Lower leg skin (tissue), 4 donors: ENCODE data around the gene ZBTB17. TPM values are rescaled to one million over a fixed set of nuclear protein-coding genes. Genes with fewer than 3 reads are reported as not detected.

Experiments used
- DNase-seq, 2 donors: peaks; one replicate each; pipeline ENCODE4 v3.0.0-alpha.2; 2019; ENCODE audit warnings: low spot score in 2 of 2
- H3K4me3 ChIP-seq: fragments of 200-600 bp; sonication (generic); 2 replicates; pipeline ENCODE4 v1.5.1; 2017; ENCODE audit warnings: mild to moderate bottlenecking, low read depth; ENCODE audit not compliant: poor library complexity, severe bottlenecking
- POLR2A ChIP-seq, 2 donors: fragments of 450-650 bp; IDR thresholded peaks; one replicate each; pipeline ENCODE4 v1.6.1; 2016 to 2017; ENCODE audit warnings: antibody characterized with exemption in 2 of 2, mild to moderate bottlenecking in 1 of 2, moderate library complexity in 1 of 2
- WGBS, 2 donors: methylation state at CpG; one replicate each; pipeline ENCODE4 v1.1.5; 2018; 5-methylcytosine and 5-hydroxymethylcytosine counted together
- intact Hi-C: fragments of 100-400 bp; cut with DNase I; formaldehyde crosslinking; loops from one replicate; pipeline ENCODE4 v1.15.0; 2023; ENCODE audit warnings: low total_unique reads
- total RNA-seq, 4 donors: library from RNA; depleted of rRNA; stranded (reverse); fragments of >200 nt; gene quantifications; one replicate each; pipeline ENCODE4 v1.1.0, GENCODE V29; 2016
- TF ChIP-seq, protein P1 (sequence below), 3 donors: fragments of 450-650 bp; IDR thresholded peaks; one replicate each; pipeline ENCODE4 v1.5.1; 2016; ENCODE audit warnings: antibody characterized with exemption in 3 of 3, mild to moderate bottlenecking in 3 of 3, moderate library complexity in 2 of 3

Gene ZBTB17
- total RNA-seq, 4 donors from 2014 or later: 25.9 to 42.4 (median 29.3) TPM

GRCh38 chr1:16019644-16020277 lies 43.9 kb upstream of the ZBTB17 start:
- intact Hi-C loops: no loop called here
- 68 to 72% methylated on average over 9 of the region's 9 CpGs for whole genome bisulfite sequencing, 2 donors
- H3K4me3 ChIP-seq: no peak overlapping the region
- DNase-seq: no peak
- TF ChIP-seq POLR2A (IDR thresholded peaks at IDR 0.05): no peak
- TF ChIP-seq, protein P1, sequence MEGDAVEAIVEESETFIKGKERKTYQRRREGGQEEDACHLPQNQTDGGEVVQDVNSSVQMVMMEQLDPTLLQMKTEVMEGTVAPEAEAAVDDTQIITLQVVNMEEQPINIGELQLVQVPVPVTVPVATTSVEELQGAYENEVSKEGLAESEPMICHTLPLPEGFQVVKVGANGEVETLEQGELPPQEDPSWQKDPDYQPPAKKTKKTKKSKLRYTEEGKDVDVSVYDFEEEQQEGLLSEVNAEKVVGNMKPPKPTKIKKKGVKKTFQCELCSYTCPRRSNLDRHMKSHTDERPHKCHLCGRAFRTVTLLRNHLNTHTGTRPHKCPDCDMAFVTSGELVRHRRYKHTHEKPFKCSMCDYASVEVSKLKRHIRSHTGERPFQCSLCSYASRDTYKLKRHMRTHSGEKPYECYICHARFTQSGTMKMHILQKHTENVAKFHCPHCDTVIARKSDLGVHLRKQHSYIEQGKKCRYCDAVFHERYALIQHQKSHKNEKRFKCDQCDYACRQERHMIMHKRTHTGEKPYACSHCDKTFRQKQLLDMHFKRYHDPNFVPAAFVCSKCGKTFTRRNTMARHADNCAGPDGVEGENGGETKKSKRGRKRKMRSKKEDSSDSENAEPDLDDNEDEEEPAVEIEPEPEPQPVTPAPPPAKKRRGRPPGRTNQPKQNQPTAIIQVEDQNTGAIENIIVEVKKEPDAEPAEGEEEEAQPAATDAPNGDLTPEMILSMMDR (IDR thresholded peaks at IDR 0.05): no peak

DNA sequence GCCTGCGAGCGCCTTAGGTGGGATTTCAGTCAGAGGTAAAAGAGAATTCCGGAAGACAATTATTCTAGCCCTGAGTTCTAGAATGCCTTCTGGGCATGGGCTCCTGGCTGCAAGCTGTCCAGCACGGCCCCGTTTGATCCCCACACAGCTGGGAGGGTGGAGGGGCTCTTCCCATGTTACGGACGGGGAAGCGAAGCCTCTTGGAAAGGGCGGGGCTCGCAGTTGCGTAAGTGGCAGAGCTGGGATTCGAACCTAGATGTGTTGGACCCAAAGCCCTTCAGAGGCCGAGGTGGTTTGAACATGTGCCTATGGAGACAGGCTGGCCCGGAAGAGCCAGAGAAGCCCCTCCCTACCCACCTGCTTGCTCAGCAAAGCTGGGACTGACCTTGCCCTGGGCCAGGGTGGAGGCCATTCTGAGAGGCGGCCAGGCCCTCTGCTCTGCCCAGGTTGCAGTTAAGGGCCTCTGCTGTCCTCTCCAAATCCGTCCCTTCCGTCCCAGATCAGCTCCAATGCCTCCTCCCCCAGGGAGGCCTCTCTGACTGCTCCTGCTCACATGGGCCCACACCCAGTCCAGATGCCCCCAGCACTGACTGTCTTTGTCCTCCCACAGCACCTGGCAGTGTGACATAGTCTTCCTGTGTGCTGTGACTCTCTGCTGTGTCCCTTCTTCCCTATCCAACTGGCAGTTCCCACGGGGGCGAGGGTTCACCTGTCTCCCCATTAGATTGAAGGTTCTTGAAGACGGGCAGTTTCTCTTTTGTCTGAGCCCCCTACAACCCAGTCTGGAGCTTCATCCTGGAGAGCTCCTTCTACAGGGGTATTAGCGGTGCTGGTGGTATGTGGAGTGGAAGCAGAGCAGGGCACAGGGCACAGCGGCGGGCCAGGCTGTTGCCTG lies 43.1 kb upstream of the ZBTB17 start:
- DNase-seq: no peak
- TF ChIP-seq, protein P1 (IDR thresholded peaks at IDR 0.05): no peak
- TF ChIP-seq POLR2A (IDR thresholded peaks at IDR 0.05): no peak
- intact Hi-C loops: no loop called here
- 73 to 81% methylated on average over 23 of the region's 23 CpGs for WGBS, 2 donors
- H3K4me3 ChIP-seq: no peak overlapping the region

DNA sequence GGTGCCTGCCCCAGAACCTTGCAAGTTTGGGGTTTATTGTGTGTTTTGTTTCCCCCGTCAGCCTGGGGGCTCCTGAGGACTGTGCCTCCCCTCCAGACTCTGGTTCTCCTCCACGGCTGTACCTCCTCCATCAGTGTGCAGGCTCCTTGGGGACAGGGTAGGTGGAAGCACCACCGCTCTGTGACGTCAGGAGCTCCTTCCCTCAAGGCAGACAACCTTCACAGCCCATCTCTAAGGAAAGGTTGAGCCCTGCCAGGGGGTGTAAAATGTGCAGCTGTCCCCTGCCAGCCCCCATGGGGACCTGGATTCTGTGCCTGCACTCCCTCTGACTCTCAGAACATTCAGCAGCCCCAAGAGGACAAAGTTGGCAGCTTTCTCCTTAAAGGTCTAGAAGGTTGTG lies 42.4 kb upstream of the ZBTB17 start:
- H3K4me3 ChIP-seq: no peak overlapping the region
- no peak for DNase-seq
- intact Hi-C loops: no loop called here
- TF ChIP-seq POLR2A (IDR thresholded peaks at IDR 0.05): no peak
- TF ChIP-seq, protein P1 (IDR thresholded peaks at IDR 0.05): no peak
- 44 to 55% methylated on average over 4 of the region's 4 CpGs for WGBS, 2 donors

GRCh38 chr1:16017461-16018303 lies 41.8 kb upstream of the ZBTB17 start, which contains the start of gene HSPB7:
Gene HSPB7 (minus strand): TSS chr1:16018043. CDS start chr1:16017963, 80 bp downstream.
- peak in 1 of 2 donors; percentile 92 for DNase-seq
- no peak within 1 kb of the TSS for H3K4me3 ChIP-seq
- intact Hi-C loops: no loop called here
- WGBS, 2 donors: 20 to 46% methylated on average over 25 to 28 of the region's 37 CpGs
- TF ChIP-seq, protein P1 (IDR thresholded peaks at IDR 0.05): no peak
- TF ChIP-seq POLR2A (IDR thresholded peaks at IDR 0.05): no peak

DNA sequence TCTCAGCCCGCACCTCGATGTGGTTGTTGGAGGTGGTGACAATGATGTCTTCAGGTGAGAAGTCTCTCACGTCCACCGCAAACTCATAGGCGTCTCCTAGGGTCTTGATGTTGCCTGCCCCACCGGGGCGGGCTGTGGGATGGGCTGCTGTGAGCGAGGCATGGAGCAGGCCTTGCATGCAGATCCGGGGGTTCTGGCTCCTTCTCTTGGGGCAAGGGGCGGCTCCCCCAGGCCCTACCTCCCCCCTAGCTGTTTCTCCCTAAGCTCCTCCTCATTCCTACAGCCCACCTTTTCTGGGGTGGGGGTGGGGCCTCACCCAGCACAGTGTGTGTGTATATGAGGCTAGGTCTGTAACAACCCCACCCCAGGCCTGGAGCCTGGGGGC lies 41.2 kb upstream of the ZBTB17 start:
- 83 to 87% methylated on average over 8 to 10 of the region's 10 CpGs for WGBS, 2 donors
- TF ChIP-seq, protein P1 (IDR thresholded peaks at IDR 0.05): no peak
- TF ChIP-seq POLR2A (IDR thresholded peaks at IDR 0.05): no peak
- no peak overlapping the region for H3K4me3 ChIP-seq
- DNase-seq: no peak
- intact Hi-C loops: no loop called here
